GM18909 (cell line): ENCODE data around the gene XXYLT1.
"Not testable (repeated sequence)": the region's sequence is repeated elsewhere in the genome, so short reads cannot be mapped to it uniquely, and the experiment has no call there.

Experiments
- ATAC-seq: cut with Tn5 transposase; IDR thresholded peaks from one replicate; pipeline ENCODE4 v1.9.1; 2021; ENCODE audit warnings: mild to moderate bottlenecking; ENCODE audit not compliant: unreplicated experiment, poor library complexity

The XXYLT1 gene

DNA sequence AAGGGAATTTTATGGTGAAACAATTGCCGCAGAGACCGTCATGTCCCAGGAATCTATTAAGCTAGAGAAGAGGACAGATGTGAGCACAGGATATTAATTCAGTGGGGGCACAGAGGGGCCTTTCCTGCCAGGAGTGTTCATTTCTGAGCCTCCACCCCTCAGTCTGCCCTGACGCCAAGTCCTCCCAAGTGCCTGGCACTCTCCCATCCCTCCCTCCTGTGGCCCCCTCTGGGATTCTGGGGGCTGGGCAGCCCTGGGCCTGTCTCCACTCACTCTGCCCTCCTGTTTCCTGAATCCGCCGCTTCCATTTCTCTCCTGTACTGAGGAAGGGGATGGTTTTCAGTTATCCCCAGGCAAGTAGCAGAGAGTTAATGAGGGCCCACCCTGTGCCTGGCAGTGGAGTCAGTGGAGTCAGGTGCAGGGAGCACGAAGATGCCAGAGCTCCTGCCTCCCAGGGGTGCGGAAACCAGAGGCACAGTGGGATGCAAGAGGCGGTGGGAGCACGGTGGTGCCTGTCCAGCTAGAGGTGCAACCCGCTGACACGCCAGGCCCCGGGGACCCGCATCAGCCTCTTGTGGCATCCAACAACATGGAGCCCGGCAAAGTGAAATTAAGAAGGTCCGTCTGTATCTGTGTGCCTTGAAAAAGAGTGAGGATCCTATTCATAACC, 212.5 kb downstream of the XXYLT1 start:
- no peak for ATAC-seq

- no peak for ATAC-seq
Observed at GRCh38 chr3:195057716-195058115, 213.2 kb downstream of the XXYLT1 start.

- ATAC-seq: no peak
Observed at GRCh38 chr3:195056506-195056905, 214.5 kb downstream of the XXYLT1 start.

DNA sequence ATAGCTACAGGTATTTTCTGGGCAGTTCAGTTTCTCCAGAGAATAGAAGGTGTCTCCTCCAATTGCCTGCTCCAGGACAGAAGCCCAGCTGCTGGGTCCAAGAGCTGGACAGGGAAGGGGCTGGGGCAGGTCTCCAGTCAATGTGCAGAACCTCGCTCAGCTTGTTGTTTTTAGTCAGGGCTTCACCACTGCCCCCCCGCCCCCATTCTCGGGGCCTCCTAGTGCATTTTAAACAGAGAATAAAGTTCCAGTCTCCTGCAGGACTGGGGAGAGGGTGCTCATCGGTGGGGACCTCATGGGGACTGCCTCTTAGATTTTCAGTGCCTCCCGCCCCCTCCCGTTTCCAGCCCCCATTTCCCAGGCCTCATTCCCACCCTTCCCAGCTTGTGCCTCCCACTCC, 216.6 kb downstream of the XXYLT1 start:
- ATAC-seq: no peak

DNA sequence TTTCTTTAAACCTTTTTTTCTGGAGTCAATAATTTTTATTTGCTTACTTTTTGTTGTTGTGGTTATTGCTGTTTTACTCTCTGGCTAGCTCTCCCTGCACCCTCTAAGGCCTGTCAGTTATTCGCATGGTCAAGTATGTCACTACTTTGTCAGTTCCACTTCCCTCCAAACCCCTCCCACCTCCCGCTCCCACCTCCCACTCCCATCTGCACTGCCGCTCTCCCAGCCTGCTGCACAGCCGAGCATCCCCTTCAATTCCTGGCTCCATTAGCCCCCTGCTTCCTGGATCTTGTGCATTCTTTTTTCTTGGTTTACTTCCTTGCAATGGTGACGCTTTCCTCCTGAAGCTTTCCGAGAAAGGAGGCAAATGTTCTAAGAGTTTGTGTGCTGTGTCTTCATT, 218.0 kb downstream of the XXYLT1 start:
- ATAC-seq: no peak

DNA sequence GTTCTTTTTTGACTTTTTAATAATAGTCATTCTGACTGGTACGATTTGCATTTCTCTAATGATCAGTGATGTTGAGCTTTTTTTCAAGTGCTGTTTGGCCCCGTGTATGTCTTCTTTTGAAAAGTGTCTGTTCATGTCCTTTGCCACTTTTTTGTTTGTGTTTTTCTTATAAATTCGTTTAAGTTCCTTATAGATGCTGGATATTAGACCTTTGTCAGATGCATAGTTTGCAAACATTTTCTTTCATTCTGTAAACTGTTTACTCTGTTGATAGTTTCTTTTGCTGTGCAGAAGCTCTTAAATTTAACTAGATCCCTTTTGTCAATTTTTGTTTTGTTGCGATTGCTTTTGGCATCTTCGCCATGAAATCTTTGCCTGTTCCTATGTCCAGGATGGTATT, 220.7 kb downstream of the XXYLT1 start:
- ATAC-seq: not testable (repeated sequence)

DNA sequence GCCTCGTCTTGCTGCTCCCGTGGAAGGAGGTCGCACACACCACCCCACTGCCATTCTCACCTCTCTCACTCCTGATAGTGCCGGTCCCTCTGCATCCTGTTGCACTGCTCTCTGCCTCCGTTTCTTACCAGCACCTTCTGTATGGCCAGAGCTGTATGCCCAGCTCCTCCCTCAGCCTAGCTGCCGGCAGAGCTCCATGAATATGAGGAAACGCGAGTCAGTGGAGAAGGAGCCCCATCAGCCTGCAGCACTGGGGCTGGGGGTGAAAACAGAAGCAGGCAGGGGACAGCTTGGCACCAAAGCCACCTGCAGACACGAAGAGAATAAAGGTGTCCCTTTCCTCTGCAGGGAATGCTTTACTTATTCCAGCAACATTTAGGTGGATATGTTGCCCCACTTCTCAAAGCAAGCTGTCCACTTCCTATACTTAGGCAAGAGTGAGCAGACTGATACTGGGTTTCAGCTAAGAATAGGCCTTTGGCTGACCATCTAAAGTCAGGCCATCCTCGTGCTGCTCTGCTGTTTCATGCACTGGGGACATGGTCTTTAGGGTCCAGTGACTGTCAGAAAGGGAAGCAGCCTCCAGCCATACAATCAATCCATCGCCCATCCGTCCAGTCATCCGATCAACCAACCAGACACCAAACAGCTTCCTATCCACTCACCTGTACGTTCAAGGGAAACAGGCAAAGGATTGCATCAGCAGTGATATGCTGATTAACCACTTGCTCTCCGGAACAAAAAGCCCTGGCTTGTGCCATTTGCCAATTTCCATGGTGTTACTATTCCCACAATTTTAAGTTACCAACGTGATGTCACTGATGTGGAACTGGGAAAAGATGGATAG, 222.7 kb downstream of the XXYLT1 start:
- no peak for ATAC-seq

- ATAC-seq: no peak
Observed at GRCh38 chr3:195047536-195047935, 223.4 kb downstream of the XXYLT1 start.

DNA sequence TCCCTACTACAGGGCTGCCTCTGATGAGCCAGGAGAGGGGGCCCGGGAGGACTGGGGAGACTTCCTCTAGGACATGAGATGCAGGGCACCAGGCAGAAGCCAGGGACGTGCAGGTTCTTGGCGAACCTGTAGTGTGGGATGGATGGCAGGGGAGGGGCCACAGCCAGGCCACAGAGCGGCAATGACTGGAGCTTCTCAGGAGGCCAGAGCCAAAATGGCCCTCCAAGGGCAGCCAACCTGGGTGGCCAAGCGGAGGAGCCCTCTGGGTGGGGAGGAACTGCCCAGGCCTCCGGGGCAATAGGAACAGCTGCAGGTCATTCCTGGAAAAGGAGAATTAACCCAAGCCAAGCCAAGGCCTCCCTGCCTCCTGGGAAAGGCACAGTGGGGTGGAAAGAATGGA, 224.5 kb downstream of the XXYLT1 start:
- ATAC-seq: no peak

DNA sequence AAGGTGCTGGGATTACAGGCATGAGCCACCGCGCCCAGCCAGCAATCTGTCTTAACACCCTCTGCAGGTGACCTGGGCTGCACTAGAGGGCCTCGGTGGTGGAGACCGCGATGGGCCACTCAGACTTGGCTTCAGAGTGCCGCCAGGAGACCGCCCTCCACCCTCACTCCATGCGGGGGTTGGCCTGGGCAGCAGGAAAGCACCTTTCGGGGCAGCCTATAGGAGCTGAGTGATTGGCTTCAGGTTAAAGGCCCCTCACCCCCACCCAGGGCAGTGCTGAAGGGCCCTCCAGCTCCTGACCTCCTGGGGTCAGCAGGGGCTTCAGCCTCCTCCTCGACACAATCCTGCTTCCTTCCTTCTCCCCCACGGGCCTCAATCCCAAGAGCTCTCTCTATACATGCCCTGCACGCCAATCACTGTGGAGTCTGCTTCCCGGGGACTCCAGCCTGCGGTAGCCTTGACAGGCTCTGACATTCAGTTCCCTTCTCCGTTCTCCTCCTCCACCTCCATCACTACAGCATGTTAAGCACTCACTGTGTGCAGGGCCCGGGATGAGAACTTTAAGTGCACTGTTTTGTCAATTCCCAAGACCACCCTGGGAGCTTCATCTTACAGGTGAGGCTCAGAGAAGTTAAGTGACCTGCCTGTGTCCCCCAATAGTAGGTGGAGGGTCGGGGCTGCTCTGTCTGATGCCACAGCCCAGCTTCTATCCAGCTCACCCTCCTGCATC, 225.3 kb downstream of the XXYLT1 start:
- no peak for ATAC-seq

DNA sequence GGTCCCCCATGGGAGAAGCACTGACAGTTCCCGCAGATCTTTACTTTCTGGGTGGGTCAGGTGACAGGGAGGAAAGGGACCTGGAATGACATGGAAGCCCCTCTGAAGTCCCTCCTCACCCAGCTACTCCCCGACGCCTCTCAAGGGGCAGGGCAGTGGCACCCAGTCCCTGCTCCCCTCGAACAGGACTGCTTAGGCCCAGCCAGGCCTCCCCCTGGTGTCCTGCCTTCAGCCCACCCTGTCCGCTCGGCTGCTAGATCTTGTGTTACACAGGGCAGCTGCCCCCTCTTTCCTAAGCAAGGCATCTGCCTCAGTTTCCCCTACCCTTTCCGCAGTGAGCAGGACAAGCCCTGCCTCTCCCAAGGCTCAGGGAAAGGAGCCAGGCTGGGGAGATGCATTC, 226.5 kb downstream of the XXYLT1 start:
- ATAC-seq: no peak

GRCh38 chr3:195043607-195044339, 227.2 kb downstream of the XXYLT1 start:
- ATAC-seq: no peak

GRCh38 chr3:195042743-195043606, 228.0 kb downstream of the XXYLT1 start:
- ATAC-seq: no peak

DNA sequence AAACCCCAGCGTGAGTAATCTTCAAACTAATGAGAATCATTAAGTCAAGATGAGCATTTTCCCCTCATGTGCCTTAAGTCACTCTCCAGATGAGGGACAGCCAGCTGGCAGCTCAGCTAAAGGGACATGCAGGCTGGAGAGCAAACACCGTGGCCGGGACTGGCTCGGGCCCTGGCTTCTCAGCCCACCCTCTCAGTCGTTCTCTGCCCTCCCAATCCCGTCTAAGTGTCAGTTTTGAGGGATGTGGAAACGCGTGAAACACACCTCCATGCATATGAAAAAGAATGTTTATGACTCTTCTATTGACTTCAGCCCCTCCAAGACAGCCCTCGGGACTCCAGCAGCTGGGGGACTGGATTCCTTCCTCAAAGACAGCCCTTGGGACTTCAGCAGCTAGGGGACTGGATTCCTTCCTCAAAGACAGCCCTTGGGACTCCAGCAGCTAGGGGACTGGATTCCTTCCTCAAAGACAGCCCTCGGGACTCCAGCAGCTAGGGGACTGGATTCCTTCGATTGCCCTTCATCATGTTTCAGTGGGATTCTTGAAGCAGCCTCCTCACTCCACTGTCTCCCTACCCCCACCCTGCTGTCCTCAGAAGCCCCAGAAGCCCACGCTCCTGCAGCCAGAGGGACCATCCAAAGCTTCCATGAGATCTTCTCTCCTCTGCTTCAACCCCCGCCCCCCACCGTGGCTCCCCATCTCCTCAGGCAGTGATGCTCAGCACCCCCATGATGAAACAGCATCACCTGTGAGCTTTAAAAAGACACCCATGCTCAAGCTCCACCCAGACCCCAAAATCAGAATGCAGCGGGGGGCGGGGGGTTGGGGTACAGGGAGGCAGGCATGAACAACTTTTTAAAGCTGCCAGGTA, 228.9 kb downstream of the XXYLT1 start:
- ATAC-seq: no peak

- no peak for ATAC-seq
Observed at GRCh38 chr3:195040773-195041520, 230.0 kb downstream of the XXYLT1 start.

GRCh38 chr3:195040094-195040493, 230.9 kb downstream of the XXYLT1 start:
- ATAC-seq: no peak

- ATAC-seq: no peak
Observed at GRCh38 chr3:195039180-195039843, 231.6 kb downstream of the XXYLT1 start.
